ENCODE measurements around the gene SEMA3B. TPM values are rescaled to one million over a fixed set of nuclear protein-coding genes. Genes with fewer than 3 reads are reported as not detected.
"Not testable (repeated sequence)": the region's sequence is repeated elsewhere in the genome, so short reads cannot be mapped to it uniquely, and the experiment has no call there.

The SEMA3B gene
- total RNA-seq, 1 experiment from 2014 or later: 7.3 TPM

DNA sequence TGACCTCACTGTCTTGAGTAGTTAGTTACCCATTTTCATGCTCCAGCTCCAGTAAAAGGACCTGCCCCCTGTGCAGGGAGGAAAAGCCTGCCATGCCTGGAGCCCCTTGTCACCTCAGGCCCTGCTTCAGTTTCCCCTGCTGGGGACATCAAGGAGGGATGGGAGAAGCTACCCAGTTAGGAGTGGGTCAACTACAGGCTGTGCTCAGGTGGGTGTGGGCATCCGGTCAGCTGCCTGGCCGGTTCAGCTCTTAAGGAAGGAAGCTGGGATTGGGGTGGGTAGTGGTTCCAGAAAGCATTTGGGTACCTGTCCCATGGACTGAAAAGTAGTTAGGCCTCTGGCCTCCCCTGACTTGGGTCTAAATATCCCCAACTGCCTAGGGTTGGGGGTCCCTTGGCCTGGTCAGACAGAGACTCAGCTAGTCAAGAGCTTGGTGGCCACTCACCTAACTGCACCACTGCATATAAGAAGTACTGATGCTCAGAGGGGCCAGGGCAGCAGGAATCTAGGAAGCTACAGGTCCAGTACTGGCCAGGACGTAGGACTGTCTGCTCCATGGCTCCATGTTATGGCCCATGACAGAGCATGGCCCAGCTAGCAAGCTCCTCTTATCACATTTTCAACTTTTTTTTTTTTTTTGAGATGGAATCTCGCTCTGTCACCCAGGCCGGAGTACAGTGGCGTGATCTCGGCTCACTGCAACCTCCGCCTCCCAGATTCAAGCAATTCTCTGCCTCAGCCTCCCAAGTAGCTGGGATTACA, 10.5 kb downstream of the SEMA3B start:
- H3K4me3 Mint-ChIP-seq: no peak overlapping the region
- peaks cover 48% of the 10 kb centered on the region for H3K27me3 Mint-ChIP-seq (ENCODE audit: low read depth)
- peaks cover 12% of the 10 kb centered on the region for H3K4me1 Mint-ChIP-seq
- ChIA-PET POLR2A (interaction anchor here (0.6 to 1.0 kb wide), 3 partner anchors 10 to 42 kb away, joined by 3 to 5 read pairs (median 3); partner anchors contain the start of gene IFRD2), CTCF (interaction anchor here (0.9 to 2.7 kb wide), 4 partner anchors 20 to 84 kb away, joined by 4 to 12 read pairs (median 4); no protein-coding TSS in a partner anchor)
- TF ChIP-seq ATF1 (CRISPR knock-in tag; IDR thresholded peaks at IDR 0.05) (no peak), ZNF671 (CRISPR knock-in tag; IDR thresholded peaks at IDR 0.05) (no peak)
- TF ChIP-seq, protein P1, sequence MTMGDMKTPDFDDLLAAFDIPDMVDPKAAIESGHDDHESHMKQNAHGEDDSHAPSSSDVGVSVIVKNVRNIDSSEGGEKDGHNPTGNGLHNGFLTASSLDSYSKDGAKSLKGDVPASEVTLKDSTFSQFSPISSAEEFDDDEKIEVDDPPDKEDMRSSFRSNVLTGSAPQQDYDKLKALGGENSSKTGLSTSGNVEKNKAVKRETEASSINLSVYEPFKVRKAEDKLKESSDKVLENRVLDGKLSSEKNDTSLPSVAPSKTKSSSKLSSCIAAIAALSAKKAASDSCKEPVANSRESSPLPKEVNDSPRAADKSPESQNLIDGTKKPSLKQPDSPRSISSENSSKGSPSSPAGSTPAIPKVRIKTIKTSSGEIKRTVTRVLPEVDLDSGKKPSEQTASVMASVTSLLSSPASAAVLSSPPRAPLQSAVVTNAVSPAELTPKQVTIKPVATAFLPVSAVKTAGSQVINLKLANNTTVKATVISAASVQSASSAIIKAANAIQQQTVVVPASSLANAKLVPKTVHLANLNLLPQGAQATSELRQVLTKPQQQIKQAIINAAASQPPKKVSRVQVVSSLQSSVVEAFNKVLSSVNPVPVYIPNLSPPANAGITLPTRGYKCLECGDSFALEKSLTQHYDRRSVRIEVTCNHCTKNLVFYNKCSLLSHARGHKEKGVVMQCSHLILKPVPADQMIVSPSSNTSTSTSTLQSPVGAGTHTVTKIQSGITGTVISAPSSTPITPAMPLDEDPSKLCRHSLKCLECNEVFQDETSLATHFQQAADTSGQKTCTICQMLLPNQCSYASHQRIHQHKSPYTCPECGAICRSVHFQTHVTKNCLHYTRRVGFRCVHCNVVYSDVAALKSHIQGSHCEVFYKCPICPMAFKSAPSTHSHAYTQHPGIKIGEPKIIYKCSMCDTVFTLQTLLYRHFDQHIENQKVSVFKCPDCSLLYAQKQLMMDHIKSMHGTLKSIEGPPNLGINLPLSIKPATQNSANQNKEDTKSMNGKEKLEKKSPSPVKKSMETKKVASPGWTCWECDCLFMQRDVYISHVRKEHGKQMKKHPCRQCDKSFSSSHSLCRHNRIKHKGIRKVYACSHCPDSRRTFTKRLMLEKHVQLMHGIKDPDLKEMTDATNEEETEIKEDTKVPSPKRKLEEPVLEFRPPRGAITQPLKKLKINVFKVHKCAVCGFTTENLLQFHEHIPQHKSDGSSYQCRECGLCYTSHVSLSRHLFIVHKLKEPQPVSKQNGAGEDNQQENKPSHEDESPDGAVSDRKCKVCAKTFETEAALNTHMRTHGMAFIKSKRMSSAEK (CRISPR knock-in tag; IDR thresholded peaks at IDR 0.05; ENCODE audit: borderline replicate concordance): no peak
- ATAC-seq (no peak), DNase-seq (ENCODE audit: low spot score) (no peak)
- no peak overlapping the region for H3K27ac Mint-ChIP-seq
- H3K36me3 Mint-ChIP-seq: no peaks in the 10 kb centered on the region
- no peaks in the 10 kb centered on the region for H3K9me3 Mint-ChIP-seq

DNA sequence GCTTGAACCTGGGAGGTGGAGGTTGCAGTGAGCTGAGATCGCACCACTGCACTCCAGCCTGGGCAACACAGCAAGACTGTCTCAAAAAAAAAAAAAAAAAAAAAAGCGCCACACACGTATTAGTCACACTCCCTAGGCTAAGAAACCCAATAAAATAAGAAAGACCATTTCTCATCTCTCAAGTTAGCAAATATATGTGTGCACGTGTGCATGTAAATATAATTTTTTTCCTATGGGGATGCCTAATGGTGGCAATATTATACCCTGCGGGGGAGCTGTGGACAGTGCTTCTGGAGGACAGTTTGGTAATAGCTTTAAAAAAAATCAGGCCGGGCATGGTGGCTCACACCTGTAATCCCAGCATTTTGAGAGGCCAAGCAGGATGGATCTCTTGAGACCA, 15.2 kb downstream of the SEMA3B start:
- ATAC-seq; POLR2A ChIA-PET; H3K9me3 Mint-ChIP-seq; H3K27ac Mint-ChIP-seq; H3K4me1 Mint-ChIP-seq; DNase-seq (ENCODE audit: low spot score); H3K4me3 Mint-ChIP-seq; H3K27me3 Mint-ChIP-seq (ENCODE audit: low read depth): not testable (repeated sequence)
- H3K36me3 Mint-ChIP-seq: peaks cover 15% of the 10 kb centered on the region
- CTCF ChIA-PET: interaction anchor here (0.8 to 1.9 kb wide), 2 partner anchors 9 to 15 kb away, joined by 3 to 9 read pairs; partner anchors contain the start of genes HYAL3 and NAA80

DNA sequence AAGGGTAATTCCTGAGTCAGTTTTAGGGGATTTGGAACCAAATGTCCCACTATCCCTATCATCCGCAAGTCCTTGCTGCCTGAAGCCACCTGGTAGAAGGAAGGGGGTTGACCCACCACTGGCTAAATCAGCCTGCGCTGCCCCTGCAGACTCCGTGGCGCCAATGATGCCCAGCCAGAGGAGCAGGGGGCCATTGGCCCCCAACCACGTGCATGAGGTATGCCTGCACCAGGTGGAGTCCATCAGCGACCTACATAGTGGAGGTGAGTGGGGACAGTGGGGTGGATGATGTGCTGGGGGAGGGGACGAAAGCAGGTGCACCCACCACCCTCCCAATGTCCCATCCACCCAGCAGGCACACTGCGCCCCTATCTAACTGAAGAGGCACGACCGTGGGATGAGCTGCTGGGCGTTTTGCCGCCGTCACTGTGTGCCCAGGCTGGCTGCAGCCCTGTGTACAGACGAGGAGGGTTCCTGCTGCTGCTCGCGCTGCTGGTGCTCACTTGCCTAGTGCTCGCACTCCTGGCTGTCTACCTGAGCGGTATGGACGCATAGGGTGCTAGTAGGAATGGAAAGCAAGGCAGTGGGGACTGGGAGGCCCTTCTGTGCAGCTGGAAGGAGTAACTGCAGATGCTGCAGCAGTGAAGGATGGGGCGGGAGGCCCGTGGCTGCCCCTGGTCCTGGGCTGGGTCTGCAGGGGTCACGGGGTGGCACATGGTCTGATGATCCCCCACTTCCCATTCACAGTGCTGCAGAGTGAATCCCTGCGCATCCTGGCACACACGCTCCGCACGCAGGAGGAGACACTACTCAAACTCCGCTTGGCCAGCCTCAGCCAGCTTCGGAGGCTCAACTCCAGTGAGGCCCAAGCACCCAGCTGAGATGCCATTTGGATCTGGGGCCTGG, 17.6 kb downstream of the SEMA3B start:
- Mint-ChIP-seq H3K4me3 (no peak overlapping the region), H3K9me3 (no peaks in the 10 kb centered on the region), H3K27me3 (ENCODE audit: low read depth) (no peaks in the 10 kb centered on the region; the same call in 1 of the 2 replicates), H3K36me3 (peaks cover 21% of the 10 kb centered on the region), H3K27ac (no peak overlapping the region), H3K4me1 (peaks cover 5% of the 10 kb centered on the region)
- no peak for DNase-seq (ENCODE audit: low spot score)
- ATAC-seq: no peak
- POLR2A ChIA-PET: no interaction called here
- TF ChIP-seq, protein P2, sequence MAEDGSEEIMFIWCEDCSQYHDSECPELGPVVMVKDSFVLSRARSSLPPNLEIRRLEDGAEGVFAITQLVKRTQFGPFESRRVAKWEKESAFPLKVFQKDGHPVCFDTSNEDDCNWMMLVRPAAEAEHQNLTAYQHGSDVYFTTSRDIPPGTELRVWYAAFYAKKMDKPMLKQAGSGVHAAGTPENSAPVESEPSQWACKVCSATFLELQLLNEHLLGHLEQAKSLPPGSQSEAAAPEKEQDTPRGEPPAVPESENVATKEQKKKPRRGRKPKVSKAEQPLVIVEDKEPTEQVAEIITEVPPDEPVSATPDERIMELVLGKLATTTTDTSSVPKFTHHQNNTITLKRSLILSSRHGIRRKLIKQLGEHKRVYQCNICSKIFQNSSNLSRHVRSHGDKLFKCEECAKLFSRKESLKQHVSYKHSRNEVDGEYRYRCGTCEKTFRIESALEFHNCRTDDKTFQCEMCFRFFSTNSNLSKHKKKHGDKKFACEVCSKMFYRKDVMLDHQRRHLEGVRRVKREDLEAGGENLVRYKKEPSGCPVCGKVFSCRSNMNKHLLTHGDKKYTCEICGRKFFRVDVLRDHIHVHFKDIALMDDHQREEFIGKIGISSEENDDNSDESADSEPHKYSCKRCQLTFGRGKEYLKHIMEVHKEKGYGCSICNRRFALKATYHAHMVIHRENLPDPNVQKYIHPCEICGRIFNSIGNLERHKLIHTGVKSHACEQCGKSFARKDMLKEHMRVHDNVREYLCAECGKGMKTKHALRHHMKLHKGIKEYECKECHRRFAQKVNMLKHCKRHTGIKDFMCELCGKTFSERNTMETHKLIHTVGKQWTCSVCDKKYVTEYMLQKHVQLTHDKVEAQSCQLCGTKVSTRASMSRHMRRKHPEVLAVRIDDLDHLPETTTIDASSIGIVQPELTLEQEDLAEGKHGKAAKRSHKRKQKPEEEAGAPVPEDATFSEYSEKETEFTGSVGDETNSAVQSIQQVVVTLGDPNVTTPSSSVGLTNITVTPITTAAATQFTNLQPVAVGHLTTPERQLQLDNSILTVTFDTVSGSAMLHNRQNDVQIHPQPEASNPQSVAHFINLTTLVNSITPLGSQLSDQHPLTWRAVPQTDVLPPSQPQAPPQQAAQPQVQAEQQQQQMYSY (CRISPR knock-in tag; IDR thresholded peaks at IDR 0.05): no peak
- TF ChIP-seq NR1H2 (CRISPR knock-in tag; IDR thresholded peaks at IDR 0.05) (no peak), CREM (CRISPR knock-in tag; IDR thresholded peaks at IDR 0.05) (no peak)
- TF ChIP-seq, protein P3, sequence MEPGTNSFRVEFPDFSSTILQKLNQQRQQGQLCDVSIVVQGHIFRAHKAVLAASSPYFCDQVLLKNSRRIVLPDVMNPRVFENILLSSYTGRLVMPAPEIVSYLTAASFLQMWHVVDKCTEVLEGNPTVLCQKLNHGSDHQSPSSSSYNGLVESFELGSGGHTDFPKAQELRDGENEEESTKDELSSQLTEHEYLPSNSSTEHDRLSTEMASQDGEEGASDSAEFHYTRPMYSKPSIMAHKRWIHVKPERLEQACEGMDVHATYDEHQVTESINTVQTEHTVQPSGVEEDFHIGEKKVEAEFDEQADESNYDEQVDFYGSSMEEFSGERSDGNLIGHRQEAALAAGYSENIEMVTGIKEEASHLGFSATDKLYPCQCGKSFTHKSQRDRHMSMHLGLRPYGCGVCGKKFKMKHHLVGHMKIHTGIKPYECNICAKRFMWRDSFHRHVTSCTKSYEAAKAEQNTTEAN (CRISPR knock-in tag; IDR thresholded peaks at IDR 0.05): no peak
- CTCF ChIA-PET: interaction anchor here (0.6 kb wide), 1 partner anchor 23 kb away, joined by 3 read pairs; no protein-coding TSS in a partner anchor
